ENCODE data around the gene ELF1. TPM values are rescaled to one million over a fixed set of nuclear protein-coding genes. Genes with fewer than 3 reads are reported as not detected.
"Not testable (repeated sequence)": the region's sequence is repeated elsewhere in the genome, so short reads cannot be mapped to it uniquely, and the experiment has no call there.

The ELF1 gene
- total RNA-seq, 4 donors from 2014 or later: 38.0 to 123 (median 105) TPM

DNA sequence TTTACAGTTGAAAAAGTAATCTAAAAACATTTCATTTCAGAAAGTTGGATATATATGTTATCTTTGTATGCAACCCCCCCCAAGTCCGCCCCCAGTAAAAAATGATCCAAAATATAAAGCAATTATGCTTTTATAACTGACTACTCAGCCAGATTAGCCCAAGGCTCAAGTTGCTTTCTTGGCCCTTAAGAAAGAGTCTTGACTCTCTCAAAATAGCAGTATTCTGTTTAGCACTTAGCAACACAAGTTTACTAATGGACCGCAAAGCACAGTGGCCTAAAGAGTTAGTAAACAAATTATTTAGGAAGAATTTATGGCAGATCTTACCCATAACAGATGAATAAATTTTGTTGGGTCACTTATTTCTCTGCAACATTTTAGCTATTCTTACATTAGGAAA lies 86.9 kb downstream of the ELF1 start:
- in situ Hi-C loops (cut with MboI; ENCODE audit: low pct_ligation_motif_present in 1 of 4, low pct_unique_long_range_greater_than_20kb in 1 of 4, low sequenced_read_pairs in 3 of 4) (no loop called here), intact Hi-C loops (cut with DNase I; ENCODE audit: low total_unique reads) (no loop called here)
- 75 to 88% methylated on average over 2 of the region's 2 CpGs for WGBS, 2 donors (ENCODE audit: low coverage in 1 of 2)
- no peaks in the 10 kb centered on the region for H3K9me3 ChIP-seq
- H3K36me3 ChIP-seq: peaks cover 0 to 27% (median 10%) of the 10 kb centered on the region in 4 donors
- no peaks in the 10 kb centered on the region for H3K27me3 ChIP-seq
- H3K4me3 ChIP-seq: no peak overlapping the region
- no peak overlapping the region for H3K27ac ChIP-seq
- H3K4me1 ChIP-seq: peaks cover 0 to 6% (median 0%) of the 10 kb centered on the region in 4 donors
- DNase-seq: no peak
- no peak for TF ChIP-seq POLR2AphosphoS5 (IDR thresholded peaks at IDR 0.05)
- no peak for TF ChIP-seq EP300 (IDR thresholded peaks at IDR 0.05; ENCODE audit: low read depth)
- no peak for TF ChIP-seq CTCF (IDR thresholded peaks at IDR 0.05)
- no peak for TF ChIP-seq POLR2A (IDR thresholded peaks at IDR 0.05)

DNA sequence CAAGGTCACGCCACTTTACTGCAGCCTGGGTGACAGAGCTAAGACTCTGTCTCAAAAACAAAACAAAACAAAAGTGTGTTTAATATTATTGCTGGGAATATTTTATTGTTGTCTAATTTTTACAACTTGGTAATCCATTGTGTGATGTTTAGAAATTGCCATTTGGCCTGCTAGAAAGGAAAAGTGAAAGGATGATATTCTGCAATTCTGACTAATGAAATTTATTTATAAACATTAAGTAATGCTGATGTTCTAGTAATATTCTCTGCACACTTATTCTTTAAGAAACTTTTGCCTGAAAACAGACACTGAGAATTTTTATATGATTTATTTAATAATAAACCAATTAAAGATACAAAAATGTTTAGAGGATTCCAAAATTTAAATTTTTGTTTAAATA lies 87.4 kb downstream of the ELF1 start:
- Histone ChIP-seq H3K27ac (no peak overlapping the region), H3K4me3 (no peak overlapping the region), H3K9me3 (no peaks in the 10 kb centered on the region), H3K36me3 (peaks cover 0 to 27% (median 10%) of the 10 kb centered on the region in 4 donors), H3K27me3 (no peaks in the 10 kb centered on the region), H3K4me1 (peaks cover 0 to under 1% (median 0%) of the 10 kb centered on the region in 4 donors)
- 39% methylated on average over 1 of the region's 1 CpG; no CpG with 5 or more reads in 1 of the 2 donors for WGBS, 2 donors (ENCODE audit: low coverage in 1 of 2)
- TF ChIP-seq POLR2AphosphoS5 (IDR thresholded peaks at IDR 0.05) (no peak), EP300 (IDR thresholded peaks at IDR 0.05; ENCODE audit: low read depth) (no peak), POLR2A (IDR thresholded peaks at IDR 0.05) (no peak), CTCF (IDR thresholded peaks at IDR 0.05) (no peak)
- in situ Hi-C loops (cut with MboI; ENCODE audit: low pct_ligation_motif_present in 1 of 4, low pct_unique_long_range_greater_than_20kb in 1 of 4, low sequenced_read_pairs in 3 of 4): no loop called here
- DNase-seq: no peak
- intact Hi-C loops (cut with DNase I; ENCODE audit: low total_unique reads): no loop called here

GRCh38 chr13:40929883-40930282 lies 89.2 kb downstream of the ELF1 start:
- H3K27me3 ChIP-seq; H3K4me3 ChIP-seq; in situ Hi-C loops (cut with MboI; ENCODE audit: low pct_ligation_motif_present in 1 of 4, low pct_unique_long_range_greater_than_20kb in 1 of 4, low sequenced_read_pairs in 3 of 4); H3K9me3 ChIP-seq; H3K4me1 ChIP-seq; DNase-seq; H3K27ac ChIP-seq: not testable (repeated sequence)
- intact Hi-C loops (cut with DNase I; ENCODE audit: low total_unique reads): loop anchor here (10.0 kb wide), 1 partner anchor 125 kb away; no protein-coding TSS in a partner anchor
- WGBS, 2 donors (ENCODE audit: low coverage in 1 of 2): 83 to 100% methylated on average over 1 to 3 of the region's 3 CpGs
- peaks cover 0 to 27% (median 10%) of the 10 kb centered on the region in 4 donors for H3K36me3 ChIP-seq

DNA sequence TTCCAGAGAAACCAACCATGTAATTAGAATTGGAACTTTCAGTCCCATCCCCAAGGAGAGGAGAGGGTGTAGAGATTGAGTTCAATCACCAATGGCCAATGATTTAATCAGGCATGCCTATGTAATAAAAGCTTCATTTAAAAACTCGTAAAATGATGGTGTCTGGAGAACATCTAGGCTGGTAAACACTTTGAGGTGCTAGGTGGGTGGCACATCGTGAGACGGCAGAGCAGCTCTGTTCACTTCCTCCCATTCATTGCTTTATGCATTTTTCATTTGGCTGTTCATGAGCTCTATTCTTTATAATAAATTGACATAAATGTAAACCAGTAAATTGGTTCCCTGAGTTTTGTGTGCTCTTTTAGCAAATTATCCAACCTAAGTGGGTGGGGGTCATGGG lies 90.1 kb downstream of the ELF1 start:
- intact Hi-C loops (cut with DNase I; ENCODE audit: low total_unique reads) (loop anchor here (10.0 kb wide), 1 partner anchor 126 kb away; no protein-coding TSS in a partner anchor), in situ Hi-C loops (cut with MboI; ENCODE audit: low pct_ligation_motif_present in 1 of 4, low pct_unique_long_range_greater_than_20kb in 1 of 4, low sequenced_read_pairs in 3 of 4) (no loop called here)
- TF ChIP-seq POLR2AphosphoS5 (IDR thresholded peaks at IDR 0.05) (no peak), EP300 (IDR thresholded peaks at IDR 0.05; ENCODE audit: low read depth) (no peak), POLR2A (IDR thresholded peaks at IDR 0.05) (no peak), CTCF (IDR thresholded peaks at IDR 0.05) (no peak)
- no peak for DNase-seq
- H3K36me3 ChIP-seq: peaks cover 0 to 27% (median 10%) of the 10 kb centered on the region in 4 donors
- H3K4me1 ChIP-seq: no peaks in the 10 kb centered on the region
- no peak overlapping the region for H3K4me3 ChIP-seq
- no peak overlapping the region for H3K27ac ChIP-seq
- WGBS, 2 donors (ENCODE audit: low coverage in 1 of 2): 79 to 80% methylated on average over 3 of the region's 3 CpGs
- H3K27me3 ChIP-seq: no peaks in the 10 kb centered on the region
- no peaks in the 10 kb centered on the region for H3K9me3 ChIP-seq

DNA sequence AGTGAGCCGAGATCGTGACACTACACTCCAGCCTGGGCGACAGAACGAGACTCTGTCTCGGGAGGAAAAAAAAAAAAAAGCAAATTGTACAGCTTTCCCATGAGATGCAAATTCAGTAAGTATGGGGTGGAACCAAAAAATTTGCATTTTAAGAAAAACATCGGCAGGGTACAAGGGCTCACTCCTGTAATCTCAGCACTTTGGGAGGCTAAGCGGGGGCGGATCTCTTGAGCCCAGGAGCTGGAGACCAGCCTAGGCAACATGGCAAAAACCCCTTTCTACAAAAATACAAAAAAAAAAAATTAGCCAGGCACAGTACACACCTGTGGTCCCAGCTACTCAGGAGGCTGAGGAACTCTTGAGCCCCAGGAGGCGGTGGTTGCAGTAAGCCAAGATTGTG lies 91.2 kb downstream of the ELF1 start:
- TF ChIP-seq CTCF (IDR thresholded peaks at IDR 0.05) (no peak), POLR2A (IDR thresholded peaks at IDR 0.05) (no peak), EP300 (IDR thresholded peaks at IDR 0.05; ENCODE audit: low read depth) (no peak), POLR2AphosphoS5 (IDR thresholded peaks at IDR 0.05) (no peak)
- DNase-seq: no peak
- intact Hi-C loops (cut with DNase I; ENCODE audit: low total_unique reads): loop anchor here (10.0 kb wide), 1 partner anchor 127 kb away; no protein-coding TSS in a partner anchor
- no peak overlapping the region for H3K27ac ChIP-seq
- H3K27me3 ChIP-seq: no peaks in the 10 kb centered on the region
- no peaks in the 10 kb centered on the region for H3K9me3 ChIP-seq
- H3K4me3 ChIP-seq: no peak overlapping the region
- WGBS, 2 donors (ENCODE audit: low coverage in 1 of 2): 86 to 95% methylated on average over 9 of the region's 9 CpGs
- no peaks in the 10 kb centered on the region for H3K4me1 ChIP-seq
- in situ Hi-C loops (cut with MboI; ENCODE audit: low pct_ligation_motif_present in 1 of 4, low pct_unique_long_range_greater_than_20kb in 1 of 4, low sequenced_read_pairs in 3 of 4): no loop called here
- H3K36me3 ChIP-seq: peaks cover 0 to 27% (median 7%) of the 10 kb centered on the region in 4 donors
